Renal pelvis (tissue), 4 donors: Measurements from ENCODE around the gene POU3F3. TPM values are rescaled to one million over a fixed set of nuclear protein-coding genes. Genes with fewer than 3 reads are reported as not detected.

Experiments used
- DNase-seq: peaks from one replicate; pipeline ENCODE4 v3.0.0-alpha.2; 2013
- polyA plus RNA-seq, 3 donors: library from polyadenylated mRNA; unstranded; fragments of 120-200 nt; gene quantifications; one replicate each; pipeline ENCODE4 v1.2.1, GENCODE V29; 2013; ENCODE audit not compliant: insufficient read length in 3 of 3

Gene POU3F3
- polyA plus RNA-seq, 3 donors: 88.5 to 105 (median 98.3) TPM

DNA sequence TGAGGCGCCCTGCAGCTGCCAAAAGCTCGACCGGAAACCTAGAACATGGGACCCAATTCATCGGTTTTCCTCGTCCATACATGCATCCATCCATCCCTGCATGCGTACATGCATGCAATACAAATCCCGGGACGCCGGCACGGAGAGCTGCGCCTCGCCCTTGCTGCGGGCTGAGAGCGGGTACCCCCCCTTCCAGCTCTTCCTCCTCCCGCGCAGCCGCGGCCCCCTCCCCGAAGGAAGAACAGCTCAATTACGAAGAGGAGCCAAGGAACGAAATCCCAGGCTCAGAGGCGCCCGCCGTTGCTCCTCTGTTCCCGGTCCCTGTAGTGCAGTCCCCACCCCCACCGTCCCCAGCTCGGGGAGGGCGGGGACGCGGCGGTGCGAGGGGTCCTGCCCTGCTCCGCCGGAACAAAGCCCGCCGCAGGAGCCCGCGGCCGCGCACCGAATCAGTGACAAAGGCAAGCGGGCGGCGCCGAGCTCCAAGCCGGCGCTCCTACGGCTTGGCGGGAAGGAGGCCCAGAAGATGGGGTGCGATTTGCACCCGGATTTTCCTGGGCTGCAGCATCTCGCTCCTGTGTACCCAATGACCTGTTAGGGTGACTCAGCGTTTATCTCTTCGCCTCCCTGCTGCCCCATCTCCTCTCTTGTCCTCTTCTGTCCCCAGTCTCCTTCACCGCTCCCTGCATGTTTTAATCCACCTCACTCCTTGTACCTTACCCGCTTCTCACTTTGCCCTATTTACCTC, 8.9 kb upstream of the POU3F3 start:
- no peak for DNase-seq

DNA sequence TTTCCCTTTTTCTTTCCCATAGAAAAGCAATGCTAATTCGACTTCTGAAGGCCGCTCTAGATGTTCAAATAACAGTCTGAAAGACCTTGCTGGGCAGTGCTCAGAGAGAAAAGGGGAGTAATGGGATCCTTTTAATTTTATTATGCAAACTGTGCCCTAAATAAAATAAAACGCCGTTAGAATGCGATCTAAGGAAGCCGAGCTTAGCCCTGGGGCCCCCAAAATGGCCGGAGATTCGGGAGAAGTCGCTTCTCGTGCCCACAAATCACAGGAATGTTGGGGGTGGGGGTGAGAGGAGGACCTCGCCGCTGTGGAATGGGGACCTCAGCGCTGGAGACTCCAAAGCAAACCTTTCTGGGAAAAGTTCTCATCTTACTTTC, 8.4 kb upstream of the POU3F3 start:
- no peak for DNase-seq

- DNase-seq: no peak
These were observed 7.7 kb upstream of the POU3F3 start for GRCh38 chr2:104845946-104846785.

DNA sequence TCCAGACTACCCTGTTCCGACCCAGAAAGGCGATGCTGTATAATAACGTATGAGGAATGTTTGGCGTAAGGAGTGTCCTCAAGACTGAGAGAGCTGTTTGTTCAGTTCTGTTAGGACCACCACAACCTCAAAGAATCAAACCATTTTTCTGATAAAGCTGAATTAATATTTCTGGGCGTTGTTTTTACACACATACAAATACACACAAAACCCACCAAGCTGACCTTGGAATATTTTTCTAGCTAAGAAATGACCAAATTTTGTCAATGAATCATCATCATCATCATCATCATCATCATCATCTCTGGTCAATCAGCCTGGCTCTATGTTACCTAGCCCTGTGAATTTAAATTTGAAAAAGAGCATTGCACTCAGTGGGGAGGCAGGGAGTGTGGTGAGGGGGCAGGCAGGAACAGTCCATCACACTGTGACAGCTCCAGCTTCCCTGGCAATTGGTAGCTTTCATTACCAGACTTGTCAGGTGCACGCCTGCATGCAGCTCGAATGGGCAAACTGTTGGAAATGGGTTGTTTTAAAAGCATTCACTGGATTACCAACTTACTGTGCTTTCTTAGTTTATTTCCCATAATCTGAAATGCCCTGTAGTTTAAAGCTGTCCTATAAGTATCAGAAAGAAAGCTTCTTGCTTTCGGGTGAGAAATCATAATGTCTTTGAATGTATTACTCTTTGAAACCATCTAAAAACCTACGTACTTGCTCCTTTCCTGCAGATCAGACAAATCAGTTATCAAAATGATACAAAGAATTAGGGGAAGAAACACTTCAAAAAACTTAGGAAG, 6.9 kb upstream of the POU3F3 start:
- no peak for DNase-seq

- DNase-seq: no peak
These were observed 6.2 kb upstream of the POU3F3 start for GRCh38 chr2:104847586-104848160.

- DNase-seq: no peak
These were observed 5.4 kb upstream of the POU3F3 start for GRCh38 chr2:104848526-104848925.

DNA sequence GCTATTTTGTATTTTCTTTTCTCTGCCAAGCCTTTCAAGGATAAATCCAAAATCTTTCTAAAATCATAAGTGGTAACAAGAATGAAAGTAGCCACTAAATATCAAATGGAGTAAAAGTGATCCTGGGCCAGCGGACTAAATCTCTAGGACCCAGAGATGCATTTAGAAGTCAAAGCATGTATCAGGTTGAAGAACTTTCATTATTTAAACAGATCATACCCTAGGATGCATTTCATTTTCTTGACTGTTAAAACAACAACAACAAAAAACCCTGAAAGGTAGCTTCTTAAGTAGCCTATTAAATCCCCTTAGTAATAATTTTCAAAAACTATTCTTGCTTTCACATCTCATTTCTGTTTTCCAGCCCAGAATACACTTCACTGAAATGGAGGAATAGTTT, 4.8 kb upstream of the POU3F3 start:
- no peak for DNase-seq

GRCh38 chr2:104849618-104850141, 4.2 kb upstream of the POU3F3 start:
- no peak for DNase-seq

DNA sequence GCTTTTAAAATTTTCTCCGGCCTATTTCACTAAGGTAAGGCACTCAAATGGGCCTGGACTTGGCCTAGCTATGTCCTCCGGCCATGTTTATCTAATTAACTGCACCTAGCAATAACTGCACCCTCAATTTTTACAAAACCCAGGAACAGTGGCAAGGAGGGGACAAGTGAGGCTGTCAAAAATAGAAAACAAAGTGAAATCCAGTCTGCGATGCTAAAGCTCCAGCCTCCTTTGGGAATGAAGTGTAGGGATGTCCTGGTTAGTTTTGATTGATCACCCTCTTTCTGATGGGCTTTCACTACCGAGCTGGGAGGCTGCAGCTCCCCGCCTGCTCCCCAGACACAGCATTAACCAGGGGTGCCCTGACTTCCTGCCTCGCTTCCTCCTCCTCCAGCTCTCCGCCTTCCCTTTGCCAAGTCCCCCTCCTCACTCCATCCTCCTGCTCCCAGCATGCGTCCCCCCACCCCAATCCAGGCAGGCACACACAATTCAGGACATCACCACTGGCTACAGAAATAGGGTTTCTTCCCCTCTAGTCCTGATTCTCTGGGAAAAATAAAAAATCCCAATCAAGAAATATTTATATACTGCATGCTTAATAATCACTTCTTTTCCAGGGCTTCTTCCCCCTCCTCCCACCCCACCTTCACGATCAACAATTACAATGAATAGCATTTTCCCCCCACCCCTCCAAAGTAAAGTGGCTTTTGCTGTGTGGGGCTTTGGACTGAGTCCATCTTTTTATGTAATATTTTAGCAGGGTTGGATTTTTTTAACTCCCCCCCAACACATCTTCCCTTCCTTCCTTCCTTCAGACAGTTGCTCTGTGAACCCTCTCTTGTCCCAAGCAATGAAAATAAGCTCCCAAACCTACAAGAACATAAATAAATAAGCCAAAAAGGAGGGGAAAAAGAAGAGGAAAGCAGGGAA, 3.3 kb upstream of the POU3F3 start:
- DNase-seq: no peak

DNA sequence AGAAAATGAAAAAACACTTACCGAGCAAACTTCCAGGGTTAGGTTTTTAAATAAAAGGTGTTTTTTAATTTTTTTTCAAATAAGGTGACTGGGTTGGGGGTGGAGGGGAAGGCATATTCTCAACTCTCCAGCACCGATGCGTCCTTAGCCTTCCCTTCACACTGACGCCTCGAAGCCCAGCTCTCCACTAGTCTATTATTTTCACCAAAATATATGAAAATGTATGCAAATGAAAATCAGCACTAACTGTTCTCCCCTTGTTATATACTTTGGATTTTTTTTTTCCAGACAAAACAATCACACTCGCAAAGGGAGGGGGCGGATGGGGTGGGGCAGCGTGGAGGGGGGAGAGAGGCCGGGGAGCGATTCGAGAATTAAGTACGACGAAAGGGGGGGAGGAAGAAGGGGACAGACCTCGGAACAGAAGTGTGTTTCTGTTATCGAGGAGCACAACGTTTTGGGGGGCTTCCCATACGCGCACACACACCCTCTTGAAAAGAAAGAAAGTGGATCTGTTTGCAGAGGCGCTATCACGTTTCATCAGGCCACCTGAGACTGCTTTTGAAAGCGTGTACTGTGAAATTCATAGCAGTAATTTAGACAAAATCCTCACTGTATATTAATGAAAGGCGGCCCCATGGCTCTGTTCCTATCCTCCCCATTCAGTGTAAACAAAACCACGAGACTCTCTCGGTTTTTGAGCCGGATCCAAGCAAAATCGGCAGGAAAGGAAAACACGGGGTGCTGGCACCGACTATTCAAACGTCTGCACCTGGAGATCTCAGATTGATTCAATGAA, 2.4 kb upstream of the POU3F3 start:
- no peak for DNase-seq

DNA sequence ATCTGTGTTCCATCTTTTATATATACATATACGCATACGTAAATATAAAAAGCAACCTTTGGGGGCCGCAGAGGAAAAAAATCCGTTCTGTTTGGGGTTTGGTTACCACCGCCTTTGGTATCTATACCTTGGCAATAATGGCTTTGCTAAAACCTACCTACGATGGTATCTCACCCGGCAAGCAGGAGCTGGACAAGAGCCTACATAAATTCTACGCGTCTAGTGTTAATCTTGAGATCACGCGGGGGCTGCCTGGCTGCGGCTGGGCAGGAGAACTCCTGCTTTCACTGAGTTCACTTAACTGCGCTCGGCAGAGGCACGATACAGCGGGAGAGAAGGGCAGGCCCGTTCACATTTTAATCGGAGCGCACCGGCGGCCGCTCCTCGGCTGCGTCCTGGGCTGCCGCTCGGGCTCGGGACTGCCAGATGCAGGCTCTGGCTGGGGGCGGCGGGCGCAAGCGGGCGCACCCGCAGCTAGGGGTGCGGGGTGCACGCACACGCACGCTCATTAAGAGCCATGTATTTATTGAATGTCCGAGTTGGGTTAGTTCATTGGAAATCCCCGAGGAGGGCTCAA, 1.7 kb upstream of the POU3F3 start:
- DNase-seq: no peak

DNA sequence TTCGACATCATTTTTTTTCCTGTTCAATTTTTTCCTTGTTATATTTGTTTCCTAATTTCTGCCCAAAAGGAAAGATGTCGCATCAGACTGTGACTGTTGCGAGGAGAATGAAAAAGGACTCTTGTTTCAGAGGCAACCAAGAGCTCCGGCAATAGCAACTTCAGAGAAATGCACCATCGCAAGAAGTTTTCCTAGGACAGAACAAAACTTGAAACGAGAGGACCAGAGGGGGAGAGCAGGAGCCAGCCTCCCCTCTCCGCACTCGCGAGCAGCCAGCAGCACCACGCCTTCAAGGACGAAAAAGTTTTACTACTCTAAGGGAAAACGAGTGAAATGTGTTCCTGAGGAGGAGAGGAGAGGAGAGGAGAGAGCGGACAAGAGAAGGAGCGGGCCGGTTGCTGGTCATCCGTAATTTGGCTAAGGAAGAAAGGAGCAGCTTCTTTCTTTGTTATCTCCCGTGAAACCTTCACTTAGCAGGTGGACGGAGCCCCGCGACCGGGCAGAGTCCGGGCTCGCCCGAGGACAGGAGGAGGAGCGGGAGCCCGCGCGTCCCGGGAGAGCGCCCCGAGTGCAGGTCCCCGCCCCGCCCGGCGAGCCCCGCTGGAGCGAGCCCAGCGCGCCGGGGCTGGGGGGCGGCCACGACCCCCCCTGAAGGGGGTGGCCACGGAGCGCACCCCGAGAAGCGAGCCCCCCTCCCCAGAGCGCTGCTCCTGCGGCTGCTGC, 744 bp downstream of the POU3F3 start:
- DNase-seq: no peak

- DNase-seq: no peak
These were observed 1.5 kb downstream of the POU3F3 start for GRCh38 chr2:104855221-104856085.

DNA sequence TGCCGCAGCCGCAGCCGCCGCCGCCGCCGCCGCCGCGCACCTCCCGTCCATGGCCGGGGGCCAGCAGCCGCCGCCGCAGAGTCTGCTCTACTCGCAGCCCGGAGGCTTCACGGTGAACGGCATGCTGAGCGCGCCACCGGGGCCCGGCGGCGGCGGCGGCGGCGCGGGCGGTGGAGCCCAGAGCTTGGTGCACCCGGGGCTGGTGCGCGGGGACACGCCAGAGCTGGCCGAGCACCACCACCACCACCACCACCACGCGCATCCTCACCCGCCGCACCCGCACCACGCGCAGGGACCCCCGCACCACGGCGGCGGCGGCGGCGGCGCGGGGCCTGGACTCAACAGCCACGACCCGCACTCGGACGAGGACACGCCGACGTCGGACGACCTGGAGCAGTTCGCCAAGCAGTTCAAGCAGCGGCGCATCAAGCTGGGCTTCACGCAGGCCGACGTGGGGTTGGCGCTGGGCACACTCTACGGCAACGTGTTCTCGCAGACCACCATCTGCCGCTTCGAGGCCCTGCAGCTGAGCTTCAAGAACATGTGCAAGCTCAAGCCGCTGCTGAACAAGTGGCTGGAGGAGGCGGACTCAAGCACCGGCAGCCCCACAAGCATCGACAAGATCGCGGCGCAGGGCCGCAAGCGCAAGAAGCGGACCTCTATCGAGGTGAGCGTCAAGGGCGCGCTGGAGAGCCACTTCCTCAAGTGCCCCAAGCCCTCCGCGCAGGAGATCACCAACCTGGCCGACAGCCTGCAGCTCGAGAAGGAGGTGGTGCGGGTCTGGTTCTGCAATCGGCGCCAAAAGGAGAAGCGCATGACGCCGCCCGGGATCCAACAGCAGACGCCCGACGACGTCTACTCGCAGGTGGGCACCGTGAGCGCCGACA, 2.4 kb downstream of the POU3F3 start:
- DNase-seq: no peak

DNA sequence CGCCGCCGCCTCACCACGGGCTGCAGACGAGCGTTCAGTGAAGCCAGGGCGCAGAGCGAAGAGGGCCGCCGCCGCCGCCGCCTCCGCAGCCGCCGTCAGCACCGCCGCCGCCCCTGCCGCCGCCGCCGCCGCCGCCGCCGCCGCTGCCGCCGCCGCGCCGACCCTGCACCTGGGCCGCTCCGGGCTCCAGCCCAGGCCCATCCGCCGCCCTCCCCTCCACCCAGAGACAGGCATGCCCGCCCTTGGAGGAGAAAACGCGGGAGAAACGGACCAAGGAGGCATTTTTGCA, 3.0 kb downstream of the POU3F3 start:
- DNase-seq: no peak

DNA sequence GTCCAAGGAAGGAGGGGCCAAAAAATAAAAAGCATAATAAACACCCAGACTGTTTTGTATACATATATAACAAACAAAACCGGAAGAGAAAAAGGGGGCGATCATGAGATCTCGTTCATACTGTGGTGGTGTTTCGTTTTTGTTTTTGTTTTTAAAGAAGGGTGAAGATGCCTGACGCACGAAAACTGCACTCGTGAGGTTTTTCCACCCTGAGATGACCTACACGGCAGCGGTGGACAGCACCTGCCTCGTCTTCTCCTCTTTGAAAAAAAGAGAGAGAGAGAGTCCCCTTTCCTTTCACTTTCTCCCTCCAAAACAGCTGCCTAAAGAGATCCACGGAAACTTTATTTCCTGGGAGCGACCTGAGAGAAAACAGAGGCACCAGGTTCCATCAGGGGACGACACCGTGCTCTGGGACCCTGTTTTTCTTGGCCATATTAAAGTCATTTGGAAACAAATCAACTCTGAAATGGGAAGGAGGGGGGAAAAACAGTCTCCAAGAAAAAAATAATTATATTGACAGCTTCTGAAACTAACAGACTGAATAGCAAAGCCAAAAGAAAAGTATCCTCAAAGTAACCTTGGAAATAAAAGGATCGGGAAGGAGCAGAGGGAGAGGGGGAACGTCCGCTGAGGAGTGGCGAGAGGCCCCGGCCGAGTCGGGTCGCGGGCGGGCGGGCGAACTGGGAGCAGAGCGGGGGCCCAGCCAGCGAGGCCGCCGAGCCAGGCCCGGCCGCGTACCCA, 3.5 kb downstream of the POU3F3 start:
- no peak for DNase-seq
